A549 (cell line): ENCODE measurements around the gene BAIAP3. TPM values are rescaled to one million over a fixed set of nuclear protein-coding genes. Genes with fewer than 3 reads are reported as not detected.
A peak's percentile ranks its signal among the peaks of the same experiment; 100 is the strongest.

Experiments used
- ATAC-seq, 2 experiments: fragments of 200-7000 bp in 1 of 2; fragments of >200 bp in 1 of 2; cut with Nextera tagmentation in 1 of 2; cut with Tn5 transposase in 1 of 2; 3 replicates each; pipeline versions ENCODE4 v1.8.0 to v1.9.1; 2018 to 2020; ENCODE audit warnings: mild to moderate bottlenecking in 1 of 2, moderate library complexity in 1 of 2
- CTCF ChIA-PET: fragments of 300-600 bp; sonication (Branson Sonifier 250); formaldehyde crosslinking; extraction: SDS; loops from one replicate; lab custom pipeline; 2021; ENCODE audit warnings: antibody characterized with exemption, inconsistent platforms; lab: Yijun Ruan, JAX
- POLR2A ChIA-PET: fragments of 350-600 bp; formaldehyde crosslinking; extraction: SDS; loops from one replicate; lab custom pipeline; 2021; ENCODE audit warnings: antibody characterized with exemption, inconsistent platforms; lab: Yijun Ruan, JAX
- DNase-seq, 2 experiments: peaks; one replicate each; pipeline versions ENCODE4 v3.0.0 to v3.0.0-alpha.2; 2011 to 2016; ENCODE audit warnings: low read depth in 1 of 2, low spot score in 1 of 2
- FAIRE-seq: peaks from 2 replicates; lab custom pipeline; 2011; peaks lifted over from hg19 to GRCh38; lab: Jason Lieb, UNC
- H3K27ac ChIP-seq, 2 experiments: fragments of >200 bp; sonication (Bioruptor Twin); formaldehyde crosslinking; 3 replicates each; pipeline ENCODE4 v1.5.1; 2016 to 2017
- H3K4me1 ChIP-seq: fragments of >200 bp; sonication (Bioruptor Twin); formaldehyde crosslinking; 3 replicates; pipeline ENCODE4 v1.6.1; 2016
- H3K4me2 ChIP-seq: fragments of >200 bp; sonication (Bioruptor Twin); formaldehyde crosslinking; 3 replicates; pipeline ENCODE4 v1.6.1; 2016
- H3K4me3 ChIP-seq: fragments of >200 bp; sonication (Bioruptor Twin); formaldehyde crosslinking; 3 replicates; pipeline ENCODE4 v1.5.1; 2016
- H3K9me3 ChIP-seq: fragments of >200 bp; sonication (Bioruptor Twin); formaldehyde crosslinking; 3 replicates; pipeline ENCODE4 v1.6.1; 2016
- CBX8 ChIP-seq: fragments of 200-600 bp; sonication (generic); IDR thresholded peaks from 2 replicates; pipeline ENCODE4 v1.6.1; 2016
- CEBPB ChIP-seq, 2 experiments: fragments of >200 bp in 1 of 2; sonication (Bioruptor Twin) in 1 of 2; formaldehyde crosslinking in 1 of 2; IDR thresholded peaks; 2 replicates each; pipeline ENCODE4 v1.6.1; 2012 to 2016
- ESRRA ChIP-seq: fragments of 150-350 bp; IDR thresholded peaks from 2 replicates; pipeline ENCODE4 v1.6.1; 2014; ENCODE audit warnings: mild to moderate bottlenecking, low read length, borderline replicate concordance
- FOSB ChIP-seq: fragments of 250-450 bp; sonication (Bioruptor Pico); IDR thresholded peaks from 2 replicates; pipeline ENCODE4 v1.5.0; 2020; ENCODE audit warnings: mild to moderate bottlenecking, moderate library complexity
- FOSL2 ChIP-seq, 2 experiments: fragments of 450-650 bp in 1 of 2; fragments of >200 bp in 1 of 2; sonication (Bioruptor Twin) in 1 of 2; formaldehyde crosslinking; IDR thresholded peaks; 2 replicates each; pipeline versions ENCODE4 v1.5.0 to v1.6.1; 2016 to 2020; ENCODE audit warnings: mild to moderate bottlenecking in 1 of 2, moderate library complexity in 1 of 2
- GATA3 ChIP-seq: IDR thresholded peaks from 2 replicates; pipeline ENCODE4 v1.6.1; 2012; ENCODE audit warnings: borderline replicate concordance
- HDAC2 ChIP-seq: fragments of 200-600 bp; sonication (generic); IDR thresholded peaks from 2 replicates; pipeline ENCODE4 v1.6.1; 2016
- HEYL ChIP-seq: fragments of 250-450 bp; sonication (Bioruptor Pico); IDR thresholded peaks from 2 replicates; pipeline ENCODE4 v1.8.0; 2021; ENCODE audit warnings: mild to moderate bottlenecking, moderate library complexity
- HOXA7 ChIP-seq: fragments of 250-450 bp; sonication (Bioruptor Pico); IDR thresholded peaks from 2 replicates; pipeline ENCODE4 v1.5.0; 2020; ENCODE audit warnings: mild to moderate bottlenecking, moderate library complexity
- JUN ChIP-seq, 2 experiments: fragments of >200 bp; sonication (Bioruptor Twin); formaldehyde crosslinking; IDR thresholded peaks; 2 replicates in 1 of 2; 3 replicates in 1 of 2; pipeline ENCODE4 v1.6.1; 2016 to 2017
- JUNB ChIP-seq: fragments of >200 bp; sonication (Bioruptor Twin); formaldehyde crosslinking; IDR thresholded peaks from 2 replicates; pipeline ENCODE4 v1.6.1; 2016
- KDM5A ChIP-seq: fragments of 200-600 bp; sonication (generic); IDR thresholded peaks from 2 replicates; pipeline ENCODE4 v1.6.1; 2016; ENCODE audit warnings: antibody characterized with exemption, mild to moderate bottlenecking
- MAFK ChIP-seq: fragments of 450-650 bp; IDR thresholded peaks from 2 replicates; pipeline ENCODE4 v1.6.1; 2014; ENCODE audit not compliant: partially characterized antibody
- MAZ ChIP-seq: fragments of 150-350 bp; IDR thresholded peaks from 2 replicates; pipeline ENCODE4 v1.6.1; 2014; ENCODE audit warnings: antibody characterized with exemption, low read depth, low read length, borderline replicate concordance
- NPAS2 ChIP-seq: fragments of 250-450 bp; sonication (Bioruptor Pico); IDR thresholded peaks from 2 replicates; pipeline ENCODE4 v1.8.0; 2022; ENCODE audit warnings: mild to moderate bottlenecking, moderate library complexity, borderline replicate concordance
- PHF8 ChIP-seq: fragments of 200-600 bp; sonication (generic); IDR thresholded peaks from 2 replicates; pipeline ENCODE4 v1.6.1; 2016; ENCODE audit warnings: low read depth, mild to moderate bottlenecking, antibody characterized with exemption, moderate library complexity, borderline replicate concordance
- RAD21 ChIP-seq, 2 experiments: fragments of >200 bp in 1 of 2; sonication (Bioruptor Twin) in 1 of 2; formaldehyde crosslinking in 1 of 2; IDR thresholded peaks in 1 of 2; conservative IDR thresholded peaks in 1 of 2; 2 replicates in 1 of 2; 3 replicates in 1 of 2; pipeline ENCODE4 v1.6.1; 2012 to 2018; ENCODE audit warnings: inconsistent platforms in 1 of 2
- RARB ChIP-seq: fragments of 250-450 bp; sonication (Bioruptor Pico); IDR thresholded peaks from 2 replicates; pipeline ENCODE4 v1.8.0; 2021; ENCODE audit warnings: mild to moderate bottlenecking, moderate library complexity
- SMC3 ChIP-seq: fragments of >200 bp; sonication (Bioruptor Twin); formaldehyde crosslinking; IDR thresholded peaks from 3 replicates; pipeline ENCODE4 v1.6.1; 2018; ENCODE audit warnings: inconsistent platforms
- ZC3H11A ChIP-seq: fragments of 450-650 bp; IDR thresholded peaks from 2 replicates; pipeline ENCODE4 v1.6.1; 2014; ENCODE audit warnings: antibody characterized with exemption, mild to moderate bottlenecking
- ZNF302 ChIP-seq: fragments of 250-450 bp; sonication (Bioruptor Pico); IDR thresholded peaks from 2 replicates; pipeline ENCODE4 v1.9.0; 2021; ENCODE audit warnings: inconsistent platforms, mild to moderate bottlenecking, moderate library complexity
- WGBS: methylation state at CpG from one replicate; pipeline ENCODE4 v1.1.6; 2017; ENCODE audit errors: missing lambda C conversion rate; 5-methylcytosine and 5-hydroxymethylcytosine counted together
- polyA plus RNA-seq, 4 experiments: library from polyadenylated mRNA; depleted of rRNA in 3 of 4; stranded (reverse); fragments of >200 nt; fragmentation: RNase III in 1 of 4; extraction: RNeasy Plus Mini Kit Qiagen cat#74134 plus additional on column Dnase treatment in 1 of 4; gene quantifications; 2 replicates in 3 of 4; 3 replicates in 1 of 4; pipeline ENCODE4 v1.2.3, GENCODE V29; 2011 to 2017
- TF ChIP-seq, protein P1 (sequence below): fragments of 450-650 bp; IDR thresholded peaks from 2 replicates; pipeline ENCODE4 v1.6.1; 2014; ENCODE audit warnings: antibody characterized with exemption
- TF ChIP-seq, protein P2 (sequence below): fragments of 150-350 bp; IDR thresholded peaks from 2 replicates; pipeline ENCODE4 v1.6.1; 2014; ENCODE audit warnings: low read depth, mild to moderate bottlenecking, low read length
- TF ChIP-seq, protein P3 (sequence below): IDR thresholded peaks from 2 replicates; pipeline ENCODE4 v1.6.1; 2012; ENCODE audit warnings: low read depth, borderline replicate concordance
- TF ChIP-seq, protein P4 (sequence below): IDR thresholded peaks from 2 replicates; pipeline ENCODE4 v1.6.1; 2012

Gene BAIAP3
- polyA plus RNA-seq, 2 of the 4 experiments (the other 2 are of a cell fraction), result 0.31 to 0.32 TPM

DNA sequence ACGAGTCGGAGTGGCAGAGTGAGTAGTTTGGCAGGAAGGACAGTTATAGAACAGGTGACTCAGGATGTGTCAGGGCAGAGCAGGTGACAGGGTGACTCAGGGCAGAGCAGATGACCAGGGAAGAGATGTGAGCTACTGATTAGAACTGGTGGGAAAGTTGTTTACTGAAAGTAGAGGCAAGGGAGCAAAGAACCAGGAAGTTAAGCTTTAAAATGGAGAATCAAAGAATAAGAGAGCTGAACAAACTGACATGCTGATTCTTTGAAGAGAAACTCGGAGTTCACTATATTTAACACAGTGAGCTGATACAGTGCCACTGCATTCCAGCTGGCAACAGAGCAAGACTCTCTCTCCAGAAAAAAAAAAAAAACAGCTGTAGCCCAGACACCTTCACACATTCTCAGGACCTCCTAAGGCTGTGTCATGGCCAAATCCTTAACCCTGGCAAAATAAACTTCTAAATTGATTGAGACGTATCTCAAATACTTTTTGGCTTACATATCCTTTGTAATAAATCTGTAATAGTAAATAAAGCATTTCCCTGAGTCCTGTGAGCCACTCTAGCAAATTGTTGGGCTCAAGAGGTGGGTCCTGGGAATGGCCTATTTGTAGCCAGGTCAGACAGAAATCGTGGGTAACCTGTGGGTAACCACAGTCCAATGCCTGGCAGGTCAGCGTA lies 36.3 kb upstream of the BAIAP3 start:
- TF ChIP-seq PHF8, result no peak
- TF ChIP-seq, protein P1, sequence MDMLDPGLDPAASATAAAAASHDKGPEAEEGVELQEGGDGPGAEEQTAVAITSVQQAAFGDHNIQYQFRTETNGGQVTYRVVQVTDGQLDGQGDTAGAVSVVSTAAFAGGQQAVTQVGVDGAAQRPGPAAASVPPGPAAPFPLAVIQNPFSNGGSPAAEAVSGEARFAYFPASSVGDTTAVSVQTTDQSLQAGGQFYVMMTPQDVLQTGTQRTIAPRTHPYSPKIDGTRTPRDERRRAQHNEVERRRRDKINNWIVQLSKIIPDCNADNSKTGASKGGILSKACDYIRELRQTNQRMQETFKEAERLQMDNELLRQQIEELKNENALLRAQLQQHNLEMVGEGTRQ, result peak; percentile 79
- TF ChIP-seq SMC3, result no peak
- TF ChIP-seq FOSL2 (IDR thresholded peaks at IDR 0.05), result peak; percentile 84
- TF ChIP-seq FOSL2 (CRISPR knock-in tag; IDR thresholded peaks at IDR 0.05), result peak; percentile 93
- no peak for TF ChIP-seq MAZ
- no peak for TF ChIP-seq RAD21 (conservative IDR thresholded peaks at IDR 0.05 in 1 of 2, IDR thresholded peaks at IDR 0.05 in 1 of 2)
- no peak for TF ChIP-seq CBX8
- TF ChIP-seq NPAS2 (CRISPR knock-in tag), result no peak
- TF ChIP-seq CEBPB (IDR thresholded peaks at IDR 0.05), result no peak
- no peak for TF ChIP-seq MAFK
- no peak for TF ChIP-seq FOSB (CRISPR knock-in tag)
- TF ChIP-seq ZNF302 (CRISPR knock-in tag), result no peak
- TF ChIP-seq HEYL (CRISPR knock-in tag), result no peak
- TF ChIP-seq KDM5A, result no peak
- TF ChIP-seq, protein P2, sequence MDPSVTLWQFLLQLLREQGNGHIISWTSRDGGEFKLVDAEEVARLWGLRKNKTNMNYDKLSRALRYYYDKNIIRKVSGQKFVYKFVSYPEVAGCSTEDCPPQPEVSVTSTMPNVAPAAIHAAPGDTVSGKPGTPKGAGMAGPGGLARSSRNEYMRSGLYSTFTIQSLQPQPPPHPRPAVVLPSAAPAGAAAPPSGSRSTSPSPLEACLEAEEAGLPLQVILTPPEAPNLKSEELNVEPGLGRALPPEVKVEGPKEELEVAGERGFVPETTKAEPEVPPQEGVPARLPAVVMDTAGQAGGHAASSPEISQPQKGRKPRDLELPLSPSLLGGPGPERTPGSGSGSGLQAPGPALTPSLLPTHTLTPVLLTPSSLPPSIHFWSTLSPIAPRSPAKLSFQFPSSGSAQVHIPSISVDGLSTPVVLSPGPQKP, result no peak
- TF ChIP-seq JUN (IDR thresholded peaks at IDR 0.05), result no peak
- TF ChIP-seq ZC3H11A, result no peak
- TF ChIP-seq RARB, result no peak
- TF ChIP-seq, protein P3, sequence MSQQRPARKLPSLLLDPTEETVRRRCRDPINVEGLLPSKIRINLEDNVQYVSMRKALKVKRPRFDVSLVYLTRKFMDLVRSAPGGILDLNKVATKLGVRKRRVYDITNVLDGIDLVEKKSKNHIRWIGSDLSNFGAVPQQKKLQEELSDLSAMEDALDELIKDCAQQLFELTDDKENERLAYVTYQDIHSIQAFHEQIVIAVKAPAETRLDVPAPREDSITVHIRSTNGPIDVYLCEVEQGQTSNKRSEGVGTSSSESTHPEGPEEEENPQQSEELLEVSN, result no peak
- TF ChIP-seq JUNB, result peak; percentile 75
- TF ChIP-seq GATA3, result peak; percentile 81; the same call in 1 of the 2 replicates
- FAIRE-seq, result no peak
- CTCF ChIA-PET, result interaction anchor here (0.8 kb wide), 1 partner anchor 29 kb away, joined by 3 read pairs; no protein-coding TSS in a partner anchor

DNA sequence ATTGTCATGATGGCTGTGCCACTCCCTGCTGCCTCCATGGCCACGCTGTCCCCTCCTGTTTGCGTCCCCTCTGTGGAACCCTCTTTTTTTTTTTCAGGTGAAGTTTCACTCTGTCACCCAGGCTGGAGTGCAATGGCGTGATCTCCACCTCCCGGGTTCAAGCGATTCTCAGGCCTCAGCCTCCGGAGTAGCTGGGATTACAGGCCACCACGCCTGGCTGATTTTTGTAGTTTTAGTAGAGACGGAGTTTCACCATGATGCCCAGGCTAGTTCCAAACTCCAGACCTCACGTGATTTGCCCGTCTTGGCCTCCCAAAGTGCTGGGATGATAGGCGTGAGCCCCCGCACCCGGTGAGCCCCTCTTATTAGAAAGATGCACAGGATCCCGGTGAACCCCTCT lies 35.0 kb upstream of the BAIAP3 start:
- CTCF ChIA-PET, result no interaction called here
- no peak overlapping the region for H3K4me2 ChIP-seq
- ATAC-seq, result no peak
- no peak for FAIRE-seq
- peaks cover 24% of the 10 kb centered on the region for H3K4me1 ChIP-seq
- POLR2A ChIA-PET, result no interaction called here
- no peak overlapping the region for H3K4me3 ChIP-seq
- no peaks in the 10 kb centered on the region for H3K9me3 ChIP-seq
- TF ChIP-seq, protein P4, sequence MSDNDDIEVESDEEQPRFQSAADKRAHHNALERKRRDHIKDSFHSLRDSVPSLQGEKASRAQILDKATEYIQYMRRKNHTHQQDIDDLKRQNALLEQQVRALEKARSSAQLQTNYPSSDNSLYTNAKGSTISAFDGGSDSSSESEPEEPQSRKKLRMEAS, result no peak
- no peak for TF ChIP-seq ESRRA
- TF ChIP-seq HDAC2, result no peak
- no peak for TF ChIP-seq HOXA7 (CRISPR knock-in tag)
- WGBS, result 86% methylated on average over 14 of the region's 14 CpGs
- DNase-seq, result no peak
- no peak overlapping the region; a peak in 1 of 6 replicates for H3K27ac ChIP-seq

More for the DNA sequence above, 36.3 kb upstream of the BAIAP3 start:
- Histone ChIP-seq H3K4me3 (no peak overlapping the region), H3K4me2 (peak overlapping the region; percentile 48), H3K27ac (peak overlapping the region; percentile 70 to 78), H3K9me3 (no peaks in the 10 kb centered on the region), H3K4me1 (peaks cover 20% of the 10 kb centered on the region)
- ATAC-seq (peak; percentile 44 to 84), DNase-seq (peak; percentile 52 to 80)
- POLR2A ChIA-PET, result interaction anchor here (0.6 to 1.4 kb wide), 2 partner anchors 12 to 17 kb away, joined by 3 to 9 read pairs; partner anchors contain the start of gene UBE2I
- WGBS, result 29% methylated on average over 6 of the region's 6 CpGs
